GM19438 (cell line): ENCODE data around the gene TDRD12.

Experiments
- ATAC-seq: cut with Tn5 transposase; IDR thresholded peaks from one replicate; pipeline ENCODE4 v1.9.1; 2021; ENCODE audit warnings: low read depth; ENCODE audit not compliant: unreplicated experiment

Gene TDRD12

GRCh38 chr19:32809254-32809653 is 89.7 kb downstream of the TDRD12 start:
- ATAC-seq, result no peak

- no peak for ATAC-seq
These were observed 90.2 kb downstream of the TDRD12 start for GRCh38 chr19:32809754-32810153.

GRCh38 chr19:32810452-32810851 is 90.9 kb downstream of the TDRD12 start:
- ATAC-seq, result no peak

- ATAC-seq, result no peak
These were observed 91.6 kb downstream of the TDRD12 start for GRCh38 chr19:32811151-32811550.

GRCh38 chr19:32812036-32812435 is 92.5 kb downstream of the TDRD12 start:
- no peak for ATAC-seq

- ATAC-seq, result no peak
These were observed 93.0 kb downstream of the TDRD12 start for GRCh38 chr19:32812571-32812970.

- no peak for ATAC-seq
These were observed 94.4 kb downstream of the TDRD12 start for GRCh38 chr19:32813862-32814425.

GRCh38 chr19:32814624-32815023 is 95.1 kb downstream of the TDRD12 start:
- ATAC-seq, result no peak

- no peak for ATAC-seq
These were observed 97.1 kb downstream of the TDRD12 start for GRCh38 chr19:32816555-32817099.

- ATAC-seq, result no peak
These were observed 98.3 kb downstream of the TDRD12 start for GRCh38 chr19:32817569-32818476.

GRCh38 chr19:32818536-32818935 is 99.0 kb downstream of the TDRD12 start:
- no peak for ATAC-seq

- ATAC-seq, result no peak
These were observed 100.1 kb downstream of the TDRD12 start for GRCh38 chr19:32819419-32820400.

GRCh38 chr19:32822916-32823746 is 103.6 kb downstream of the TDRD12 start:
- no peak for ATAC-seq

GRCh38 chr19:32823747-32824102 is 104.2 kb downstream of the TDRD12 start:
- no peak for ATAC-seq

- no peak for ATAC-seq
These were observed 104.7 kb downstream of the TDRD12 start for GRCh38 chr19:32824191-32824751.

- no peak for ATAC-seq
These were observed 105.5 kb downstream of the TDRD12 start for GRCh38 chr19:32824916-32825608.

GRCh38 chr19:32828139-32828538 is 108.6 kb downstream of the TDRD12 start:
- ATAC-seq, result no peak

- ATAC-seq, result no peak
These were observed 109.2 kb downstream of the TDRD12 start for GRCh38 chr19:32828643-32829344.
